ENCODE results near the gene GPR63.

DNA sequence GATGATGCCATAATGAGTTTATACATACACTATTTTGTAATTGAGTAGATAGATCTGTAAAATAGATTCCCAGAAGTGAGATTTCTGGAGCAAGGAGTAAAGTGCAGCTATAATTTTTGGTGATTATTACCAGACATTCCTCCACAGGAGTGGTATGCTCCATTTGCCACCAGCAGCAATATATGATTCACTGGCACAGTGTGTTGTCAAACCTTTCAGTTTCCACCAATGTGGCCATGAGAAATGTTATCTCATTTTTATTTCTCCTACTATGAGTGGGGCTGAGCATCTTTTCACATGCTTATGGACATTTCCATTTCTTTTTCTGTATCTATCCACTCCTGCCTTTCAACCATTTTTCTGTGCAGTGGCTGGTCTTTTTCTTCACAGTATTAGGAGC, 70.5 kb downstream of the GPR63 start:
- TF ChIP-seq EZH2 (IDR thresholded peaks at IDR 0.05; ENCODE audit: borderline replicate concordance, low read depth, low read length, poor library complexity, severe bottlenecking), result no peak
- TF ChIP-seq, protein P1, sequence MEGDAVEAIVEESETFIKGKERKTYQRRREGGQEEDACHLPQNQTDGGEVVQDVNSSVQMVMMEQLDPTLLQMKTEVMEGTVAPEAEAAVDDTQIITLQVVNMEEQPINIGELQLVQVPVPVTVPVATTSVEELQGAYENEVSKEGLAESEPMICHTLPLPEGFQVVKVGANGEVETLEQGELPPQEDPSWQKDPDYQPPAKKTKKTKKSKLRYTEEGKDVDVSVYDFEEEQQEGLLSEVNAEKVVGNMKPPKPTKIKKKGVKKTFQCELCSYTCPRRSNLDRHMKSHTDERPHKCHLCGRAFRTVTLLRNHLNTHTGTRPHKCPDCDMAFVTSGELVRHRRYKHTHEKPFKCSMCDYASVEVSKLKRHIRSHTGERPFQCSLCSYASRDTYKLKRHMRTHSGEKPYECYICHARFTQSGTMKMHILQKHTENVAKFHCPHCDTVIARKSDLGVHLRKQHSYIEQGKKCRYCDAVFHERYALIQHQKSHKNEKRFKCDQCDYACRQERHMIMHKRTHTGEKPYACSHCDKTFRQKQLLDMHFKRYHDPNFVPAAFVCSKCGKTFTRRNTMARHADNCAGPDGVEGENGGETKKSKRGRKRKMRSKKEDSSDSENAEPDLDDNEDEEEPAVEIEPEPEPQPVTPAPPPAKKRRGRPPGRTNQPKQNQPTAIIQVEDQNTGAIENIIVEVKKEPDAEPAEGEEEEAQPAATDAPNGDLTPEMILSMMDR (conservative IDR thresholded peaks at IDR 0.05; ENCODE audit: low read depth, low read length), result no peak
